ENCODE data around the gene CPZ. TPM values are rescaled to one million over a fixed set of nuclear protein-coding genes. Genes with fewer than 3 reads are reported as not detected.

The CPZ gene
- polyA plus RNA-seq, 3 donors: not detected

- Mint-ChIP-seq H3K9me3 (no peaks in the 10 kb centered on the region), H3K4me1 (no peaks in the 10 kb centered on the region), H3K27me3 (ENCODE audit: low read depth in 3 of 3) (peaks cover 3 to 5% (median 5%) of the 10 kb centered on the region in 3 donors), H3K4me3 (no peak overlapping the region), H3K27ac (no peak overlapping the region), H3K36me3 (no peaks in the 10 kb centered on the region)
- H3K36me3 ChIP-seq (replicated peaks in 1 of 2; ENCODE audit: control insufficient read depth in 1 of 2, insufficient read depth in 2 of 2, low read length in 2 of 2): no peaks in the 10 kb centered on the region
- H3K79me2 ChIP-seq (ENCODE audit: insufficient read depth, low read length): no peaks in the 10 kb centered on the region
- DNase-seq: no peak
- no peak overlapping the region for H2AFZ ChIP-seq (ENCODE audit: insufficient read depth, low read depth, low read length, poor library complexity, severe bottlenecking)
- no peak overlapping the region for H3K27ac ChIP-seq (ENCODE audit: low read depth in 1 of 2, low read length in 2 of 2)
- intact Hi-C loops (cut with micrococcal nuclease): no loop called here
- H3K4me2 ChIP-seq (replicated peaks; ENCODE audit: extremely low read depth, low read length, poor library complexity, severe bottlenecking): no peak overlapping the region
- no peaks in the 10 kb centered on the region for H3K27me3 ChIP-seq (ENCODE audit: control insufficient read depth in 2 of 2, insufficient read depth in 2 of 2, low read length in 2 of 2)
- no peak for TF ChIP-seq CTCF (IDR thresholded peaks at IDR 0.05)
- H4K20me1 ChIP-seq (ENCODE audit: insufficient read depth, low read length): no peaks in the 10 kb centered on the region
- no peaks in the 10 kb centered on the region for H3K4me1 ChIP-seq (ENCODE audit: control insufficient read depth in 1 of 2, insufficient read depth in 2 of 2, low read length in 2 of 2)
- 58% methylated on average over 1 of the region's 6 CpGs for whole genome bisulfite sequencing (ENCODE audit: insufficient coverage)
- no peaks in the 10 kb centered on the region for H3K9me3 ChIP-seq (replicated peaks in 1 of 2; ENCODE audit: control insufficient read depth in 1 of 2, insufficient read depth in 1 of 2, low read length in 2 of 2)
- H3K9ac ChIP-seq (ENCODE audit: insufficient read depth, low read length, poor library complexity, severe bottlenecking): no peak overlapping the region
- no peak overlapping the region for H3K4me3 ChIP-seq (replicated peaks in 1 of 3; ENCODE audit: low read depth in 2 of 3, low read length in 3 of 3)
These were observed 50.9 kb downstream of the CPZ start for GRCh38 chr4:8643441-8643840.

GRCh38 chr4:8643986-8644385 is 51.4 kb downstream of the CPZ start:
- Histone ChIP-seq H3K4me3 (replicated peaks in 1 of 3; ENCODE audit: low read depth in 2 of 3, low read length in 3 of 3) (no peak overlapping the region), H3K27me3 (ENCODE audit: control insufficient read depth in 2 of 2, insufficient read depth in 2 of 2, low read length in 2 of 2) (no peaks in the 10 kb centered on the region), H3K79me2 (ENCODE audit: insufficient read depth, low read length) (no peaks in the 10 kb centered on the region), H2AFZ (ENCODE audit: insufficient read depth, low read depth, low read length, poor library complexity, severe bottlenecking) (no peak overlapping the region), H3K27ac (ENCODE audit: low read depth in 1 of 2, low read length in 2 of 2) (no peak overlapping the region), H3K9ac (ENCODE audit: insufficient read depth, low read length, poor library complexity, severe bottlenecking) (no peak overlapping the region), H3K9me3 (replicated peaks in 1 of 2; ENCODE audit: control insufficient read depth in 1 of 2, insufficient read depth in 1 of 2, low read length in 2 of 2) (no peaks in the 10 kb centered on the region), H3K36me3 (replicated peaks in 1 of 2; ENCODE audit: control insufficient read depth in 1 of 2, insufficient read depth in 2 of 2, low read length in 2 of 2) (no peaks in the 10 kb centered on the region), H3K4me1 (ENCODE audit: control insufficient read depth in 1 of 2, insufficient read depth in 2 of 2, low read length in 2 of 2) (no peaks in the 10 kb centered on the region), H4K20me1 (ENCODE audit: insufficient read depth, low read length) (no peaks in the 10 kb centered on the region), H3K4me2 (replicated peaks; ENCODE audit: extremely low read depth, low read length, poor library complexity, severe bottlenecking) (no peak overlapping the region)
- no peaks in the 10 kb centered on the region for H3K36me3 Mint-ChIP-seq
- WGBS (ENCODE audit: insufficient coverage): 93% methylated on average over 20 of the region's 22 CpGs
- no peaks in the 10 kb centered on the region for H3K9me3 Mint-ChIP-seq
- H3K4me1 Mint-ChIP-seq: no peaks in the 10 kb centered on the region
- peaks cover 0 to 5% (median 3%) of the 10 kb centered on the region in 3 donors for H3K27me3 Mint-ChIP-seq (ENCODE audit: low read depth in 3 of 3)
- intact Hi-C loops (cut with micrococcal nuclease): no loop called here
- H3K4me3 Mint-ChIP-seq: no peak overlapping the region
- H3K27ac Mint-ChIP-seq: peak overlapping the region in 1 of 7 donors; percentile 17
- no peak for DNase-seq
- TF ChIP-seq CTCF (IDR thresholded peaks at IDR 0.05): no peak
